GM23338 (cell line): ENCODE results near the gene GTF2A2.

Source experiments
- EZH2 ChIP-seq: fragments of 200-600 bp; sonication (generic); IDR thresholded peaks from one replicate; pipeline ENCODE4 v1.8.0; 2017; ENCODE audit warnings: antibody characterized with exemption, mild to moderate bottlenecking, low read depth; ENCODE audit not compliant: unreplicated experiment
- EZH2phosphoT487 ChIP-seq: fragments of 200-600 bp; sonication (generic); IDR thresholded peaks from one replicate; pipeline ENCODE4 v1.8.1; 2018; ENCODE audit warnings: antibody characterized with exemption; ENCODE audit not compliant: unreplicated experiment
- JUNB ChIP-seq: IDR thresholded peaks from one replicate; pipeline ENCODE4 v1.6.1; 2016; ENCODE audit warnings: antibody characterized with exemption; ENCODE audit not compliant: unreplicated experiment
- POLR2AphosphoS5 ChIP-seq: IDR thresholded peaks from 2 replicates; pipeline ENCODE4 v1.6.1; 2016; ENCODE audit warnings: antibody characterized with exemption, low read depth
- REST ChIP-seq: IDR thresholded peaks from one replicate; pipeline ENCODE4 v1.6.1; 2018; ENCODE audit warnings: antibody characterized with exemption; ENCODE audit not compliant: unreplicated experiment
- ZNF114 ChIP-seq: fragments of 250-450 bp; sonication (Bioruptor Pico); IDR thresholded peaks from 2 replicates; pipeline ENCODE4 v1.5.0; 2020; ENCODE audit warnings: mild to moderate bottlenecking, moderate library complexity
- TF ChIP-seq, protein P1 (sequence below), 2 experiments: fragments of 200-600 bp in 1 of 2; sonication (generic) in 1 of 2; conservative IDR thresholded peaks; 2 replicates each; pipeline versions ENCODE4 v1.5.1 to v1.6.1; 2016 to 2017; ENCODE audit warnings: antibody characterized with exemption in 2 of 2, low read depth in 2 of 2, mild to moderate bottlenecking in 2 of 2, moderate library complexity in 1 of 2

GRCh38 chr15:59686389-59686788 is 29.1 kb upstream of the GTF2A2 start:
- TF ChIP-seq, protein P1, sequence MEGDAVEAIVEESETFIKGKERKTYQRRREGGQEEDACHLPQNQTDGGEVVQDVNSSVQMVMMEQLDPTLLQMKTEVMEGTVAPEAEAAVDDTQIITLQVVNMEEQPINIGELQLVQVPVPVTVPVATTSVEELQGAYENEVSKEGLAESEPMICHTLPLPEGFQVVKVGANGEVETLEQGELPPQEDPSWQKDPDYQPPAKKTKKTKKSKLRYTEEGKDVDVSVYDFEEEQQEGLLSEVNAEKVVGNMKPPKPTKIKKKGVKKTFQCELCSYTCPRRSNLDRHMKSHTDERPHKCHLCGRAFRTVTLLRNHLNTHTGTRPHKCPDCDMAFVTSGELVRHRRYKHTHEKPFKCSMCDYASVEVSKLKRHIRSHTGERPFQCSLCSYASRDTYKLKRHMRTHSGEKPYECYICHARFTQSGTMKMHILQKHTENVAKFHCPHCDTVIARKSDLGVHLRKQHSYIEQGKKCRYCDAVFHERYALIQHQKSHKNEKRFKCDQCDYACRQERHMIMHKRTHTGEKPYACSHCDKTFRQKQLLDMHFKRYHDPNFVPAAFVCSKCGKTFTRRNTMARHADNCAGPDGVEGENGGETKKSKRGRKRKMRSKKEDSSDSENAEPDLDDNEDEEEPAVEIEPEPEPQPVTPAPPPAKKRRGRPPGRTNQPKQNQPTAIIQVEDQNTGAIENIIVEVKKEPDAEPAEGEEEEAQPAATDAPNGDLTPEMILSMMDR (conservative IDR thresholded peaks at IDR 0.05; ENCODE audit: low read depth in 2 of 2), result no peak
- TF ChIP-seq POLR2AphosphoS5, result no peak
- TF ChIP-seq REST, result no peak
- no peak for TF ChIP-seq EZH2
- no peak for TF ChIP-seq ZNF114 (CRISPR knock-in tag)
- no peak for TF ChIP-seq EZH2phosphoT487
- no peak for TF ChIP-seq JUNB
